Measurements from ENCODE around the gene SSTR3.
A peak's percentile ranks its signal among the peaks of the same experiment; 100 is the strongest.
"Not testable (repeated sequence)": the region's sequence is repeated elsewhere in the genome, so short reads cannot be mapped to it uniquely, and the experiment has no call there.

SSTR3 gene

DNA sequence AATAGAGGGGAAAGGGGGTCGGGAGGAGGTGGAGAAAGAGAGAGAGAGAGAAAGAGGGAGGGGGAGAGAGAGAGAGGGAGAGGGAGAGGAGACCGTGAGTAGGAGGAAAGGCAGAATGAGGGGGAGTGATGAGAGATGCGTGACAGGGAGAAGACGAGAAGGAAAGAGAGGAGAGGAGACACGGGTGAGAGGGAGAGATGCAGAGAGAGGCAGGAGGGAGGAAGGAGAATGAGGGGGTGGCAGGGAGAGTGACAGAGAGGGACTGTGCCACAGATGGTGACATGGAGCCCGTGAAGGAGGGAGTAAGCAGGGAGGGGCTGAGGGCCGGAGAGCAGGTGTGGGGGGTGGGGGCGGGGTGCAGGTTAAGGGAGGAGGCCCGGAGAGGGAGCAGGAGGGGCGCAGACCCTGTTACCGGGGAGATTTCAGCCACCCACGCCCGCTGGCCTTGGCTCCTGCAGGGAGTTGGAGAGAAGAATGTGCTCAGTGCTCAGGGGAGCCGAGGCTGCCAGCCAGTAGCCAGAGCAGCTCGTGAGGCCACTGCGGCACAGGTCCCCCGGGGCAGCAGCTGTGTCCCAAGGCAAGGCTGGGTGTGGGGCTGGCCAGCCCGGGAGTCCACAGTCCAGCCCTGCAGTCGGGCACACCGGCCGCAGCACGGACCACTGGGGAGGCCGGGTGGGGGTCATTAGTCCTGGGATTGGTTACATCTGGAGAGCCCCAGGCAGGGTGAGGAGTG lies at the start of gene SSTR3:
SSTR3 (minus strand) TSS at position 304 of the 733 bp plus-strand sequence. CDS start 4,674 bp downstream, outside the sequence.
- no peak for DNase-seq (ENCODE audit: low spot score)

- DNase-seq (ENCODE audit: low spot score), result no peak
Observed at GRCh38 chr22:37260901-37261336, 48.6 kb upstream of the SSTR3 start.

- no peak for DNase-seq (ENCODE audit: low spot score)
Observed at GRCh38 chr22:37260155-37260795, 48.0 kb upstream of the SSTR3 start.

DNA sequence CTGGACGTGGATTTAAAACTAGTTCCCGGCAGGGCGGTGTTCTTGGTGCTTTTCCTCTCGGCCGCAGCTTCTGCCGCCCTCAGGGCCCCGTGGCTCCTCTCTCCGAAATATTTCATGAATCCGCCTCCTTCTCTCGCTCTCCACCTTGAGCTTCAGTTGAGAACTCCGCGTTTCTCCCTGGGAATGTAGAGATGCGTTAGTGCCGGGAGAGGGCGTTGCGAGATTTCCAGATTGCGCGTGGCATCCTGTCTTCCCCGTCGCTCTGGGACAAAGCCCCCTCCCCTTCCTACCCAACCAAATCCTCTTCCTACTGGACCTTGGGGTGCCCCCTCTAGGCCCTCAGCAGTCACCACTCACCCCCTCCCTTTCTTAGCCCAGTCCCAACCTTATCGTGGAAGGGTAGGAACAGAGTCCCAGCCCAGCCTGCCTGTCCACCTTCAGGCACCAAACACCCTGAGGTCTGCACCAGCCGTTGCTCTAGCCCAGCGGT lies 47.3 kb upstream of the SSTR3 start:
- no peak for DNase-seq (ENCODE audit: low spot score)

DNA sequence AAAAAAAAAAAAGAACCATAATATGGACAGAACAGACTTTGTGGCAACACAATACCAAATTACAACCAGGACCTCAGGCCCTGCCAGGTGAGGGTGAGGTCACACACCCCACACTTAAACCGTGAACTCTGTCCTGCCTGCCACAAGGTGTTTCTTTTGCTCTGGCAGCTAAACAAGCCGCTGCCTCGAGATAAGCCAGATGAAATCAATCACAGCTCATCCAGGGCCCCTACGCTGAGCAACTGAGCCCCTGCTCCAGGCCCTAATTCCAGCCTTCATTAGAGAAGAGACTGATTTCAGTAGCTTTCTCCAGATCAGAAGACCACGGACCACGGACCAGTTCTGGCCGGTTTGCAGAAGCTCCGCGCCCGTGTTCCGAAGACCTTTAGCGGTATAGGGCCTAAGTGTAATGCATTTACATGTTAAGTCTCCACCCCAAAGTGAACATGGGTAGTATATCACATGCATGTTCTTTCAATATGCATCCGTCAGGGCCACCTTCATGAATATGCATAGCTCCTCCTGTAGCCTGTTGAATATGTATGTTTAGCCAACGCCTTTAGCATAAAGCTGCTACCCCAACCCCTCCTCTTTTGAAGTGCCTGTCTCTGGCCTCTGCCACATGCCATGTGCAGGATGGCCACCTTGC lies 46.6 kb upstream of the SSTR3 start:
- DNase-seq (ENCODE audit: low spot score), result no peak

- DNase-seq (ENCODE audit: low spot score), result no peak
Observed at GRCh38 chr22:37258005-37258752, 45.9 kb upstream of the SSTR3 start.

- DNase-seq (ENCODE audit: low spot score), result no peak
Observed at GRCh38 chr22:37256075-37256726, 43.9 kb upstream of the SSTR3 start.

DNA sequence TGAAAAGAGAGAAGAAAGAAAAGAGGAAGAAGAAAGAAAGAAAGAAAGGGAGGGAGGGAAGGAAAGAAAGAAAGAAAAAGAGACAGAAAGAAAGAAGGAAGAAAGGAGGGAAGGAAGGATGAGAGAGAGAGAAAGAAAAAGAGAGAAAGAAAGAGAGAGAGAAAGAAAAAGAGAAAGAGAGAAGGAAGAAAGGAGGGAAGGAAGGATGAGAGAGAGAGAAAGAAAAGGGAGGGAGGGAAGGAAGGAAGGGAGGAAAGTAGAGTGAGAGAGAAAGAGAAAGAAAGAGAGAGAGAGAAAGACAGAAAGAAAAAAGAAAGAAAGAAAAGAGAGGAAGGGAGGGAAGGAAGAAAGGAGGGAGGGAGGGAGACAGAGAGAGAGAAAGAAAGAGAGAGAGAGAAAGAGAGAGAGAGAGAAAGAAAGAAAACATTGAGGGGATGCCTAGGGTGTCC lies 43.3 kb upstream of the SSTR3 start:
- DNase-seq (ENCODE audit: low spot score), result no peak

DNA sequence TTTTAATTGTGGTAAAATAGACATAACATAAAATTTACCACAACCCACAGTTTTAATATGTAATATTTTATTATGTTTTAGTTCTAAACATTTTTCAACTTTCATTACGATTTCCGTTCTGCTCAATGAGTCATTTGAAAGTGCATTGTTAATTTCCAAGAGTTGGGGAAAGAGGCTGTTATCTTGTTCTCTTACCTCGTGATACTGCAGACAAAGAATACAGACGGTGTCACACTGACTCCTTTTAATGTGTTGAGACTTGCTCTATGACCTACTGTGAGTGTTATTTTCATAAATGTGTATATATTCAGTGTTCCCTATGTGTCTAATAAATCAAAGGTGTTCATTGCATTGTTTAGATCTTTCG lies 42.6 kb upstream of the SSTR3 start:
- DNase-seq (ENCODE audit: low spot score), result peak; percentile 69

DNA sequence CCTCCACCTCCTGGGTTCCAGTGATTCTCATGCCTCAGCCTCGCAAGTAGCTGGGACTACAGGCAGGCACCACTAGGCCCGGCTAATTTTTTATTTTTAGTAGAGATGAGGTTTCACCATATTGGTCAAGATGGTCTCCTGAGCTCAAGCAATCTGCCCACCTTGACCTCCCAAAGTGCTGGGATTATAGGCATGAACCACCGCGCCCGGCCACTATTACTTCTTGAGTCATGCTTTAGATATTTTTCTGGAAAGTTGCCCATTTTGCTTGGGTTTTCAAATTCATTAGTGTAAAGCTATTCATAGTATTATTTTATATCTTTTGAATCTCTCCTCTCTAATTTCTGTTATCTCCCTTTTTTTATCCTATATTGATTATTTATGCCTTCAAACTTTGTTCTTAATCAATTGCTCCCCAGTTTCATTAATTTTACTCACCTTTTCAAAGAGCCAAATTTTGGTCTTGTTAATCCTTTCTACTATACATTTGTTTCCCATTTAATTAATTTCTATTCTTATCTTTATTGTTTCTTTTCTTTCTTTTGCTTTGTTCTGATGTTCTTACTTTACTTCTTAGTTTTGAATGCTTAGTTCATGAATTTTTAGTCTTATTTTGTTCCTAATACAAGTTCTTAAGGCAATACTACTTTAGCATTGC lies 42.1 kb upstream of the SSTR3 start:
- DNase-seq (ENCODE audit: low spot score), result peak; percentile 59

DNA sequence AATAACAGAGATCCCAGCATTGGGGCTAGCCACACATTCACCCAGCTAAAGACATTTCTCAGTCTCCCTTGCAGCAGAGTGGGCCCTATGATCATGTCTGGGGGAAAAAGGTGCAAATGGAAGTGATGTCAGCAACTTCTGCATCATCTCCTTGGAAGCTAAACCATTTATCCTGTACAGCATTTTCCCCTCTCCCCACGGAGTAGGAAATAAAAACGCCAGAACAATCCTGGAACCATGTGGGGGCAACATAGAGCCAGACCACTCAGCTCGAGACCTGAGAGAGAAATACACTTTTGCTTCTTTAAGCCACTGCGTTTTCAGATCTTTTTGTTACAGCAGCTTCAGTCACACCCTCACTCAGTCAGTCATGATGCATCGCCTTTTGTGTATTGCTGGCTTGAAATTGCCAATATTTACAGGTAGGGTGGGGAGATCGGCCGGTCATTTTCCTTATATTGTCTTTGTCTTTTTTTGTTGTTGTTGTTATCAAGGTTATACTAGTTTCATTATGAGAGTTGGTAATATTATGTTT lies 40.9 kb upstream of the SSTR3 start:
- DNase-seq (ENCODE audit: low spot score), result no peak

- DNase-seq (ENCODE audit: low spot score), result not testable (repeated sequence)
Observed at GRCh38 chr22:37251836-37252235, 39.6 kb upstream of the SSTR3 start.

DNA sequence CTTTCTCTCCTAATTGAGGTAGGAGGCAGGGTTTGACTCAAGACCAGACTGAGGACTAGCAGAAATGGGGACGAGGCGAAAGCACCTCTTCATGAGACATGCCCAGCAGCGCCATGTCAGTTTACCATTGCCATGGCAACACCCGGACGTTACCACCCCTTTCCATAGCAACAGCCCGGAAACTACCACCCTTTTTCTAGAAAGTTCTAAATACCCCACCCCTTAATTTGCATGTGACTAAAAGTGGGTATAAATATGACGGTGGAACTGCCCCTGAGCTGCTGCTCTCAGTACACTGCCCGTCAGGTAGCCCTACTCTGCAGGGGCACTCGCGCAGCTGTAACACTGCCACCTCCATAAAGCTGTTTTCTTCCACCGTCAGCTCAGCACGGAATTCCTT lies 37.7 kb upstream of the SSTR3 start:
- no peak for DNase-seq (ENCODE audit: low spot score)

- DNase-seq (ENCODE audit: low spot score), result no peak
Observed at GRCh38 chr22:37248251-37248650, 36.0 kb upstream of the SSTR3 start.

DNA sequence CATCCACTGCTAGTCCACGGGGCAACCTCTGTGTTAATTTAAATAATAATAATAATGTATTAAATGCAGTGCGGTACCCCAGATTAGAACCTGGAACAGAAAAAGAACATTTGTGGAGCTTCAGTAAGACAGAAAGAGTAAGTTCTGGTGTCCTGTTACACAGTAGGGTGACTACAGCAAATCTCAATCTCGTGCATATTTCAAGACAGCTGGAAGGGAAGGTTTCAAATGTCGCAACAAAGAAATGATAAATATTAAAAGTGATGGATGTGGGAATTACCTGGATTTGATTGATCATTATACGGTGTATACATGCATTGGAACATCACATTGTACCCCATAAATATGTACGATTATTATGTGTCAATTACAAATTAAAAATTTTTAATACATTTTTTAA lies 33.5 kb upstream of the SSTR3 start:
- DNase-seq (ENCODE audit: low spot score), result no peak

DNA sequence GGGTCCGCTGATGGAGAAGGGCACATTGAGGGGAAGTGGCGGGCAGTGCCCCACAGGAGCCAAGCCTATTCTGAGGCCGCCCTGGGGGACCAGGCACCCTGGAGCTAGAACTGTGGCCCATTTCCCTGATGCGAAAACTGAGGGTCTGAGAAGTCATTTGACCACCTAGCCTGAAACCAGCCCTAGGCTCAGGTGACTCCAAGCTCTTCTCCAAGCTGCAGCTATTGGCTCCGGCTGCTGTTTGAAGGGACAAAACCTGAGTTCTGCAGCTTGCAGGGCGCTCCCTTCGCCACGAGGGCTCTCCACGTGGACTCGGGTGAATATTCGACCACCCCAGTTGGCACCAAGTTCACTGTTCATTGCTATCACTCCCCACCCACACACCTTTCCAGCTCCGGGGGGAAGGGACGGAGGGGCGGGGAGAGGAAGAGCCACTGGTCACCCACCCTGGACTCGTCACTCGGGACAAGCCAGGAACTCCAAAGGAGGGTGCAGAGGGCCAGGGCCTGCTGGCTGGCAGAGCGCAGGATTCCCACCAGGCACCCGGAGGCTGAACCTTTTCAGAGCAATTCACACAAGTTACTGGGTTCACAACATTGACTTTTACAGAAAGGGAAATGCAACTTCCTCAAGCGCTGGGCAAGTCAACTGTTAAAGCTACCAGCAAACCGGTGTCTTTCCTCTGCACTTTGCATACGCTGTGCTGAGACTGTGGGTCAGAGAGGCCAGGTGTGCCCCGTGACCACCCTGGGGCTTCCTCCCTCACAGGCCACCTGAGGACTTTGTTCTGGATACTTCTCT lies 32.8 kb upstream of the SSTR3 start:
- DNase-seq (ENCODE audit: low spot score), result no peak

DNA sequence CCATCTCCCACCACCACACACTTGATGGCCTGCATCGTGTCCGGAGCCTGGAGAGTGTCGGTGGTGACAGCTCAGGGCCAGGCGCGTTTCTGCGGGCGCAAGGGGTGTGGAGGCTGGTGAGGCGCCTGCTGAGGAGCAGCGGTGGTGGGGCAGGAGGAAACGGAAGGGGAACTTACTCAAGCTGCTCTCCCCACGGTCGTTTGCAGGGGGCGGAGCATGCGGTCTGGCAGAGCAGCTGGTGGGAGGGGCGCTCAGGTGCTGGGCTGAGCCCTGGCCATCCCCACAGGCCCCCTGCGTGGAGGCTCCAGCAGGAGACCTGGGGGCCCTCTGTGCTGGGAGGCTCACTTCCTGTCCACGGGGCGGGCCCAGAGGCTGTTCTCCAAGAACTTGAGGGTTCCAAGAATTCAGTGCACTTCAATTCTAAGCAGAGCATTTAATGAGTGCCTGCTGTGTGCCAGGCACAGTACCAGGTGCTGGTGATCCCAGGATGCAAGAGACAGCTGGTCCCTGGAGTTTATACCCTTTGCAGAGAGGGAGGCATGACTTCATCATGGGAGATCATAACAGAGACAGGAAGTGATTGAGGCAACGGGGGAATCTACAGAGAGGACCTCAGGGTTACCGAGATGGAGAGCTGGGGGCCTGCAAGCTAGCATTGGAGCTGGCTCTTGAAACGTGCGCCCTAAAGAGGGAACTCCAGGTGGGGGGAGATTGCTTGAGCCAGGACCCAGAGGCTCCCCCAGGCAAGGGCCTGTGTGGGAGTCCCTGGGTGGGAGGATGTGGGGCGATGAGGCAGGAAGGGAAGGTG lies 32.0 kb upstream of the SSTR3 start, which contains the start of gene RAC2:
RAC2 (minus strand) TSS at position 156 of the 808 bp plus-strand sequence; CDS start at position 35, 121 bp downstream.
- peak; percentile 72 for DNase-seq (ENCODE audit: low spot score)

DNA sequence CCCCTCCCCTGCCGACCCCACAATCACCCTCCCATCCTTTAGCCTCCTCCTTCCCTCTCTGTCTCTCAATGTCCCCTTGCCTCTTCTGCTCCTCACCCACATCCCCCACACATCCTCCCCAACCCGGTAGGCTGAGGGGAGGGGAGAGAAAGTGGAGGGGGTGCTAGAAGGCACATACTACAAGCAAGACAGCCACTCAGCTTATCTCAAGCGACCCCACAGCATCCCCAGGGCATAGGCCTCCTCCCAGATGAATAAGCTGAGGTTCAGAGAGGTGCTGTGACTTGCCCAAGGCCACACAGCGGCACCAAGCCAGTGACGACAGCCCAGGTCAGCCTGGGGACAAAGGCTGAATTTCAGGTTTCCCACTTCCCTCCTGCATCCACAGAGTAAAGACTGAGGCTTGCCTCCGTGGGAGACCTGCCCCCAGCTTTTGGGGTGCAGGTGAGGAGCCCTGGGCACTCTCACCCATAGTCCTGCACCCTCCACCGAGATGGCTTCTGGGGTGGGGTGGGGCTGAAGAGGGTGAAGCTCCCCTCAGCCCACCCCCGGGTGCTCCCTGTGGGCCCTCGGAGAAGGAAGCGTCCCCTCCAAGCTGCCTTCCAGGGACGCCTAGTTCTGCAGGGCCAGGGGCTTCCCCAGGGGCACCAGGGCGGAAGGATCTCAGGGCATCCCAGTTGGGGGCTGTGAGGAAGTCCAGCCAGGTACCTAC lies 31.3 kb upstream of the SSTR3 start:
- DNase-seq (ENCODE audit: low spot score), result no peak

Data from kidney capillary endothelial cell (primary cell).